Stimulated activated CD8-positive, alpha-beta memory T cell treated with anti-CD3 and anti-CD28 coated beads, Interleukin-12 subunit alpha, Interleukin-12 subunit beta, amount 100 ng/mL, for 4 hours (primary cell): Measurements from ENCODE around the gene ARMC12.
"Not testable (repeated sequence)": the region's sequence is repeated elsewhere in the genome, so short reads cannot be mapped to it uniquely, and the experiment has no call there.

Experiments used
- DNase-seq: peaks from one replicate; pipeline ENCODE4 v3.0.0-alpha.2; 2020; ENCODE audit warnings: low read depth

Gene ARMC12

GRCh38 chr6:35718911-35719381, 17.9 kb upstream of the ARMC12 start:
- DNase-seq: no peak

- no peak for DNase-seq
These were observed 17.4 kb upstream of the ARMC12 start for GRCh38 chr6:35719404-35719829.

- DNase-seq: no peak
These were observed 16.8 kb upstream of the ARMC12 start for GRCh38 chr6:35719830-35720733.

- DNase-seq: no peak
These were observed 14.6 kb upstream of the ARMC12 start for GRCh38 chr6:35722121-35722761.

- DNase-seq: no peak
These were observed 13.2 kb upstream of the ARMC12 start for GRCh38 chr6:35723587-35723986.

- DNase-seq: no peak
These were observed 12.8 kb upstream of the ARMC12 start for GRCh38 chr6:35724059-35724458.

- no peak for DNase-seq
These were observed 12.4 kb upstream of the ARMC12 start for GRCh38 chr6:35724471-35724870.

GRCh38 chr6:35725081-35725708, 11.6 kb upstream of the ARMC12 start:
- DNase-seq: no peak

GRCh38 chr6:35725721-35726438, 11.0 kb upstream of the ARMC12 start:
- no peak for DNase-seq

GRCh38 chr6:35727231-35727934, 9.4 kb upstream of the ARMC12 start:
- no peak for DNase-seq

- peak; percentile 78 for DNase-seq
These were observed 8.7 kb upstream of the ARMC12 start for GRCh38 chr6:35727935-35728682.

GRCh38 chr6:35728683-35729678, 7.9 kb upstream of the ARMC12 start:
- no peak for DNase-seq

GRCh38 chr6:35729722-35730121, 7.1 kb upstream of the ARMC12 start:
- no peak for DNase-seq

- no peak for DNase-seq
These were observed 6.0 kb upstream of the ARMC12 start for GRCh38 chr6:35730745-35731413.

- peak; percentile 87 for DNase-seq
These were observed 5.5 kb upstream of the ARMC12 start for GRCh38 chr6:35731414-35731735.

- DNase-seq: peak; percentile 88
These were observed 4.9 kb upstream of the ARMC12 start for GRCh38 chr6:35731736-35732532.

- no peak for DNase-seq
These were observed 3.2 kb upstream of the ARMC12 start for GRCh38 chr6:35733633-35734032.

- DNase-seq: not testable (repeated sequence)
These were observed 2.5 kb upstream of the ARMC12 start for GRCh38 chr6:35734319-35734718.
